A673 (cell line): ENCODE results near the gene EFR3B. TPM values are rescaled to one million over a fixed set of nuclear protein-coding genes. Genes with fewer than 3 reads are reported as not detected.

ENCODE experiments used
- BruUV-seq: library from RNA; stranded (reverse); fragments of 400-500 nt; replicated peaks from 2 replicates; lab custom pipeline; 2021; lab: Mats Ljungman, UMichigan
- CTCF ChIA-PET: fragments of 300-600 bp; sonication (Branson Sonifier 250); formaldehyde crosslinking; loops from one replicate; lab custom pipeline; 2022; ENCODE audit warnings: antibody characterized with exemption; lab: Charles Lee
- POLR2A ChIA-PET: fragments of 300-600 bp; sonication (Branson Sonifier 250); formaldehyde crosslinking; loops from one replicate; lab custom pipeline; 2022; ENCODE audit warnings: antibody characterized with exemption; ENCODE audit not compliant: low non-redundant PET; lab: Charles Lee
- DNase-seq: peaks from one replicate; pipeline ENCODE4 v3.0.0-alpha.2; 2015; ENCODE audit warnings: low spot score
- H3K27ac ChIP-seq: fragments of 200-600 bp; sonication (generic); 2 replicates; pipeline ENCODE4 v1.5.1; 2016; ENCODE audit warnings: mixed run types, low read depth, mild to moderate bottlenecking, mixed read lengths, antibody characterized with exemption, low read length; ENCODE audit not compliant: poor library complexity, severe bottlenecking
- H3K27me3 ChIP-seq: fragments of 200-600 bp; sonication (generic); replicated peaks from 2 replicates; pipeline ENCODE4 v1.6.1; 2017; ENCODE audit warnings: mixed run types, low read depth, mild to moderate bottlenecking, mixed read lengths, antibody characterized with exemption, low read length; ENCODE audit not compliant: insufficient read depth, poor library complexity
- H3K36me3 ChIP-seq: fragments of 200-600 bp; sonication (generic); 2 replicates; pipeline ENCODE4 v1.6.1; 2016; ENCODE audit warnings: mixed run types, mild to moderate bottlenecking, mixed read lengths, antibody characterized with exemption, low read length; ENCODE audit not compliant: insufficient read depth, poor library complexity, severe bottlenecking
- H3K4me1 ChIP-seq: fragments of 200-600 bp; sonication (generic); 2 replicates; pipeline ENCODE4 v1.6.1; 2017; ENCODE audit warnings: mixed run types, mild to moderate bottlenecking, mixed read lengths, antibody characterized with exemption, low read length; ENCODE audit not compliant: insufficient read depth, poor library complexity, severe bottlenecking
- H3K4me3 ChIP-seq: fragments of 200-600 bp; sonication (generic); 2 replicates; pipeline ENCODE4 v1.5.1; 2016; ENCODE audit warnings: low read depth, mixed run types, mild to moderate bottlenecking, mixed read lengths, low read length; ENCODE audit not compliant: poor library complexity, severe bottlenecking
- H3K9me3 ChIP-seq: fragments of 200-600 bp; sonication (generic); 2 replicates; pipeline ENCODE4 v1.6.1; 2016; ENCODE audit warnings: mixed run types, low read depth, mild to moderate bottlenecking, mixed read lengths, antibody characterized with exemption, low read length; ENCODE audit not compliant: poor library complexity, severe bottlenecking
- CTCF ChIP-seq: fragments of 300-800, 200-600 bp; sonication (generic); conservative IDR thresholded peaks from 2 replicates; pipeline ENCODE4 v1.5.1; 2017; ENCODE audit warnings: low read depth, mild to moderate bottlenecking, antibody characterized with exemption, low read length, moderate library complexity, mixed read lengths
- EZH2 ChIP-seq: fragments of 200-600 bp; sonication (generic); IDR thresholded peaks from 2 replicates; pipeline ENCODE4 v1.6.1; 2017; ENCODE audit warnings: borderline replicate concordance, low read depth, mild to moderate bottlenecking, mixed read lengths, antibody characterized with exemption, low read length; ENCODE audit not compliant: poor library complexity, severe bottlenecking
- intact Hi-C: fragments of 100-400 bp; cut with micrococcal nuclease; formaldehyde crosslinking; loops from one replicate; pipeline ENCODE4 v1.10.0; 2022; ENCODE audit not compliant: unreplicated experiment
- total RNA-seq: library from RNA; stranded (reverse); gene quantifications from 2 replicates; pipeline ENCODE4 v1.2.3, GENCODE V29; 2021

Gene EFR3B
- total RNA-seq, 1 experiment from 2014 or later: 1.0 TPM

DNA sequence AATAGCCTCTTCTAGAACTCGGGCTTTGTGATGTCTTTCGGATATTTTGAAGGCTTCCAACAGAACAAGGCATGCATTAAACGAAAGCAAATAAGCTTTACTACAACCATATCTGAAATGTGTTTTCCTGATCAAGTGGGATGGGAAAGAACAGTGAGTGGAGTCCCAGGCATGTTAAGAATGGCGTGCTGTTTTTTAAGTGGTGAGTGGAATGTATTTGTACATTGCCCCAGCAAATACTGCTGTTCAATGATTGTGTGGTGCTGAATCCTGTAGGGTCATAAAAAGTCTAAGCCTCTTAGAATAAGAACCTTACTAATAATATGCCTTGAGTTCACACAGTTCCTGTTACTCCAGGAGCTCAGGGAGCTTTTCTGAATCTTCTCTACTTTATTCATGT lies 74.0 kb downstream of the EFR3B start:
- Histone ChIP-seq H3K27ac (no peak overlapping the region), H3K27me3 (peaks cover 15% of the 10 kb centered on the region), H3K4me1 (no peaks in the 10 kb centered on the region), H3K36me3 (no peaks in the 10 kb centered on the region), H3K4me3 (no peak overlapping the region), H3K9me3 (no peaks in the 10 kb centered on the region)
- ChIA-PET CTCF (no interaction called here), POLR2A (interaction anchor here (0.6 kb wide), 1 partner anchor 146 kb away, joined by 3 read pairs; no protein-coding TSS in a partner anchor)
- intact Hi-C loops: no loop called here
- BruUV-seq: no TSS peak
- TF ChIP-seq EZH2 (no peak), CTCF (no peak)
- no peak for DNase-seq

GRCh38 chr2:25116956-25117355 lies 75.1 kb downstream of the EFR3B start:
- no peak for DNase-seq
- no peaks in the 10 kb centered on the region for H3K36me3 ChIP-seq
- H3K27me3 ChIP-seq: peaks cover 13% of the 10 kb centered on the region
- CTCF ChIA-PET: no interaction called here
- intact Hi-C loops: no loop called here
- POLR2A ChIA-PET: no interaction called here
- TF ChIP-seq CTCF (no peak), EZH2 (no peak)
- BruUV-seq: no TSS peak
- H3K4me1 ChIP-seq: no peaks in the 10 kb centered on the region
- no peak overlapping the region for H3K4me3 ChIP-seq
- no peaks in the 10 kb centered on the region for H3K9me3 ChIP-seq
- no peak overlapping the region for H3K27ac ChIP-seq

GRCh38 chr2:25119263-25119662 lies 77.4 kb downstream of the EFR3B start:
- DNase-seq: no peak
- no TSS peak for BruUV-seq
- ChIA-PET POLR2A (no interaction called here), CTCF (no interaction called here)
- intact Hi-C loops: no loop called here
- H3K36me3 ChIP-seq: no peaks in the 10 kb centered on the region
- H3K9me3 ChIP-seq: no peaks in the 10 kb centered on the region
- TF ChIP-seq EZH2: no peak
- TF ChIP-seq CTCF: no peak
- no peak overlapping the region for H3K4me3 ChIP-seq
- H3K27ac ChIP-seq: no peak overlapping the region
- peaks cover 3% of the 10 kb centered on the region for H3K27me3 ChIP-seq
- no peaks in the 10 kb centered on the region for H3K4me1 ChIP-seq
